ENCODE measurements around the gene FMO4.

FMO4 gene

DNA sequence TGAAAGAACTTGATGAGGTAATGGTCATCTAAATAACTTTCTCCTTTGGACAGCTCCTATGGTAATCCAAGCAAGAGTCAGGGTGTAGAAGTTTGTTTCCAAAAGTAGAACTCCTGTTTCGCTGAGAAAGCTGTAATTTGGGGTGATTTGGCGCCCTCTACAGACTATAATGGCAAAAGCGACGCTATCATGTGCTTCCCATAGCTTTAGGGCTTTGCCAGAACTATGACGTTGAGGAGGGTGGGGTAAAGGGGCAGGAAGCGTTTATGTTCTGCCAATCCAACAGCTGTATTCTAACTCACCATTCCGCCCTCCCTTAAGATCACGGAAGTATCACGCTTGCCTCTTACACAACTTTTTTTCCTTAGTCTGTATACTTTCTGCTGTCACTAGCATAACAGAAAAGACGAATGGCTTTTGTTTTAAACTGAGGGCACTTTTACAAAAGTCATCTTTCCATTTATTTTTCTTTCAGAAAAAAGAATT lies at the start of gene FMO4:
FMO4 (plus strand) TSS at position 349 of the 486 bp plus-strand sequence. CDS start 5,643 bp downstream, outside the sequence.
- DNase-seq (ENCODE audit: low read depth in 2 of 2): peak; percentile 100
- TF ChIP-seq, protein P1, sequence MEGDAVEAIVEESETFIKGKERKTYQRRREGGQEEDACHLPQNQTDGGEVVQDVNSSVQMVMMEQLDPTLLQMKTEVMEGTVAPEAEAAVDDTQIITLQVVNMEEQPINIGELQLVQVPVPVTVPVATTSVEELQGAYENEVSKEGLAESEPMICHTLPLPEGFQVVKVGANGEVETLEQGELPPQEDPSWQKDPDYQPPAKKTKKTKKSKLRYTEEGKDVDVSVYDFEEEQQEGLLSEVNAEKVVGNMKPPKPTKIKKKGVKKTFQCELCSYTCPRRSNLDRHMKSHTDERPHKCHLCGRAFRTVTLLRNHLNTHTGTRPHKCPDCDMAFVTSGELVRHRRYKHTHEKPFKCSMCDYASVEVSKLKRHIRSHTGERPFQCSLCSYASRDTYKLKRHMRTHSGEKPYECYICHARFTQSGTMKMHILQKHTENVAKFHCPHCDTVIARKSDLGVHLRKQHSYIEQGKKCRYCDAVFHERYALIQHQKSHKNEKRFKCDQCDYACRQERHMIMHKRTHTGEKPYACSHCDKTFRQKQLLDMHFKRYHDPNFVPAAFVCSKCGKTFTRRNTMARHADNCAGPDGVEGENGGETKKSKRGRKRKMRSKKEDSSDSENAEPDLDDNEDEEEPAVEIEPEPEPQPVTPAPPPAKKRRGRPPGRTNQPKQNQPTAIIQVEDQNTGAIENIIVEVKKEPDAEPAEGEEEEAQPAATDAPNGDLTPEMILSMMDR (IDR thresholded peaks at IDR 0.05; ENCODE audit: low read depth, low read length): peak; percentile 76
- peak within 1 kb of the TSS; percentile 18 to 34 for H3K4me3 ChIP-seq (replicated peaks in 1 of 2; ENCODE audit: low read depth in 2 of 2, low read length in 2 of 2)

DNA sequence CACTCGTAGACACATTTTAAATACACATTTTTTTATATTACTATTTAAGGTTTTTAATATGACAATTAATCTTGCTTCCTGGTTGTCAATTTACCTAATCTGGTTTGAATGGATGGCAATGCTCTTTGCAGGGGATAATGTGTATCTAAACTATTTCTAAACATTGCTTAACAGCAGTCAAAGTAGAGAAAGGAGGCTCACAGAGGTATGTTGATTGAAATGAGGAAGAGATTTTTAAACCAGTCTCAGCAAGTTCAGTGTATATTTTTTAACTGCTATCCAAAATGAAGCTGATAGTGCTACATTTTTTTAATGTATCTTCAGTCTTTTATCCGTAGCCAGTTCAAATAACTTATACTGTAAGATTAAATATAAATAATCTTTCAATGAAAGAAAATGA lies 48.3 kb upstream of the FMO4 start:
- TF ChIP-seq, protein P1 (IDR thresholded peaks at IDR 0.05; ENCODE audit: low read depth, low read length): no peak
- H3K4me3 ChIP-seq (replicated peaks in 1 of 2; ENCODE audit: low read depth in 2 of 2, low read length in 2 of 2): no peak overlapping the region
- DNase-seq (ENCODE audit: low read depth in 2 of 2): no peak

GRCh38 chr1:171266930-171267329 lies 47.1 kb upstream of the FMO4 start:
- TF ChIP-seq, protein P1 (IDR thresholded peaks at IDR 0.05; ENCODE audit: low read depth, low read length): no peak
- H3K4me3 ChIP-seq (replicated peaks in 1 of 2; ENCODE audit: low read depth in 2 of 2, low read length in 2 of 2): no peak overlapping the region
- no peak for DNase-seq (ENCODE audit: low read depth in 2 of 2)

GRCh38 chr1:171267391-171267790 lies 46.6 kb upstream of the FMO4 start:
- TF ChIP-seq, protein P1 (IDR thresholded peaks at IDR 0.05; ENCODE audit: low read depth, low read length): no peak
- H3K4me3 ChIP-seq (replicated peaks in 1 of 2; ENCODE audit: low read depth in 2 of 2, low read length in 2 of 2): no peak overlapping the region
- DNase-seq (ENCODE audit: low read depth in 2 of 2): peak; percentile 16 to 37

- no peak overlapping the region for H3K4me3 ChIP-seq (replicated peaks in 1 of 2; ENCODE audit: low read depth in 2 of 2, low read length in 2 of 2)
- no peak for DNase-seq (ENCODE audit: low read depth in 2 of 2)
- TF ChIP-seq, protein P1 (IDR thresholded peaks at IDR 0.05; ENCODE audit: low read depth, low read length): no peak
These were observed 43.2 kb upstream of the FMO4 start for GRCh38 chr1:171270806-171271205.

DNA sequence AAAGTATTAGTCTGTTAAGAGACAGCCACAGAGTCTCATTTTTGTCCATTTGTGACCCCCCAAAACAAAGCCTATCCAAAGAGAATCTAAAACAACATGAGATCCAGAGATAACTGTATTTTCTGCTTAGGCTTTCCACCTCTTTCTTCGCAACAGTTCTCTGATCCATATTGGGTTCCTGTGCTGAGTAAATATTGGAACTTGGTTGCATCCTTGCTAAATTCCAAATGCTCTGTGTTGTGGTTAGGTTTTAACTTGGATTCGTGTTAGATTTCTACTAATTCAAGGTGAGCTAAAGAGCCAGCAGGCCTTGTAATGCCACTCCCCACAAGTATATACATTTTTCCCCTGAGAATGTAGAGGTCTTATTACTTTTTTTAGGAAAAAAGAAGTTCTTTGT lies 36.4 kb upstream of the FMO4 start:
- TF ChIP-seq, protein P1 (IDR thresholded peaks at IDR 0.05; ENCODE audit: low read depth, low read length): no peak
- no peak for DNase-seq (ENCODE audit: low read depth in 2 of 2)
- H3K4me3 ChIP-seq (replicated peaks in 1 of 2; ENCODE audit: low read depth in 2 of 2, low read length in 2 of 2): no peak overlapping the region

DNA sequence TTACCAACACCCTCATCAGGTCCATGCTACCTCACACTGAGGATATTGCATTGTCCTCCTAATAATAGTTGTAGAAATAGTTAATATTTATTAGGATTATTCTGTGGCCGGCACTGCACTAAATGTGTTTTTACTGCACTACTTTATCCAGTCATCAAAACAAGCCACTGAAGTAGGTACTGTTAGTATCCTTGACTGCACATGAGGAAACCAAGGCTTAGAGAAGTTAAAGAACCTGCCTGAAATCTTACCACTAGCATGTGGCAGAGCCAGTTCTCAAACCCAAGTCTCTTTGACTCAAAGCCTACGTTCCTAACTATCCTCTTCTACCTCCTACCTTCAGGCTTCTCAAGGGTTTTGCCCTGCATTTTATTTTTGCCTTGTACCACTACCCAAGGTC lies 34.7 kb upstream of the FMO4 start:
- no peak overlapping the region for H3K4me3 ChIP-seq (replicated peaks in 1 of 2; ENCODE audit: low read depth in 2 of 2, low read length in 2 of 2)
- TF ChIP-seq, protein P1 (IDR thresholded peaks at IDR 0.05; ENCODE audit: low read depth, low read length): no peak
- no peak for DNase-seq (ENCODE audit: low read depth in 2 of 2)
